ENCODE measurements around the gene RAD50.
A peak's percentile ranks its signal among the peaks of the same experiment; 100 is the strongest.

The RAD50 gene

DNA sequence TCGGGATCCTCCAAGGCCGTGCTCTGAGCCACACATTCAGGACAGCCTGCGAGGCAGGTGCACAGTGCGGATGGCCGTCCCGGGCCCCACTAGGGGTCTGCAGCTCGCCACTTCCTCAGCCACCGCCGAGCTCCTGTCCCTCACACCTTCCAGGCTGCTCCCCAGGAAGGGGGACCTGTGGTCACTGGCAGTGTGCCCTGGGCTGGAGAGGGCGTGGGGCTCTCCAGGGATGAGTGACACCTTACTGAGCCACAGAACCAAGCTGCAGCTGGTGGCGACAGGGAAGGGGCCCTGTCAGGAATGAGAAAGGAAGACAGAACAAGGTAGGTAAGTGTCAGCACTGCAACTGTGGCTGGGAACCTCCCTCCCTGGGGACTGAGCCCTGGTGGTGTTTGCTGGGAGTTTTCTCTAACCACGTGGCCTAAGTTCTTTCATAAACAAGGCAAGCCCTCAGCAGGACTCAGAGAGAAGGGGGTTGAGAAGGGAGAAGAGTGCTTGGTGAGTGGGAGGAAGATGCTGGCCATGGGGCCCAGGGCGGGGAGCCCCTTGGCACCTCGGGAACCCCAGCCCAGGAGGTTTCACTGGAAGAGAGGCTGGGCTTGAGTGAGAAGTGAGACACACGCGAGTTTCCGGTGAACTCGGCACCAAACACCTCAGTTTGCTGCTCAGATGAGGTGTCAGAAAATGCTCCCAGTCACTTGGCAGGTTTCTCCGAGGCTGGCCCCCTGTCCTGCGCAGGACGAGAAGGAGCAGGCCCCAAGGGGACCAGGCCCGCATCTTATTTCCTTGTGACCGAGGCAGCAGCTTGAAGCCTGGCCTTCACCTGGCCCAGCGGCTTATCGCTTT, 106.4 kb downstream of the RAD50 start:
- no peak for DNase-seq

DNA sequence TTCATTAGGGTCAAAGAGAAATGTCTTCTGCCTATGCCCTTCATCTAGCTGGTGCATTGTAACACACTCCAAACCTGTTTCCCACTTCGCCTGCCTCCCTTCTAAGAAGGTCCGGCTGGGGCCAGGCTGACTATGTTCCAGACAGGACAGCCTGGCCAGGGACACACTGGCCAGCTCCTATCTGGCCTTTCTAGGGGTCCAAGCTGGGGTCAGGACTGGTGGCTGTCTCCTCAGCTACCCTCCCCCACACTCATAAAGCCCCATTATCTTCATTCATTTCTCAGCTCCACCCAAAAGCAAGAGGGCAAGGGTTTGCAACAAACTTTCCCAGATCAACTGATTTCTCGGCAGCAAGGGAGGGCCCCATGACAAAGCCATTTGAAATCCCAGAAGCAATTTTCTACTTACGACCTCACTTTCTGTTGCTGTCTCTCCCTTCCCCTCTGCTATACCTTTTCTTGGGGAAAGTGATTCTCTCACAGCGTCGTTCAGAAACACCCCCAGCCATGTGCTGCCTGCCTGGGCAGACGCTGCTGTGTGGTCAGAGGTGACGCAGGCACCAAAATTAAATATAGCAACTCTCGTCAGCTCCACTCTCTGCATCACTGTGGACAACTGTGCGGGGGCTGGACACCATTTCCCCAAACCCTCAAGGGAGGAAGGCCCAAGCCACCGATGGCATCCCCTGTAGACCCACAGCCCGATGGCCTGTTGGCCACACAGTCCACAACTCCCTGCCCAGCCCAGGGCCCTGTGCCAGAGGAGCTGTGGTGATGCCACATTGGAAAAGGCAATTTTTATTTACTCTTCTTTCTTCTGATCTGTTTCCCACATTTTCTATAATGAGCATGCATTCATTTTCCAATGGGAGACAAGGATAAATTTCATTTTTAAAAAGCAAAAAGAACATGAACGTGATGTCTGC, 107.3 kb downstream of the RAD50 start:
- DNase-seq = no peak

DNA sequence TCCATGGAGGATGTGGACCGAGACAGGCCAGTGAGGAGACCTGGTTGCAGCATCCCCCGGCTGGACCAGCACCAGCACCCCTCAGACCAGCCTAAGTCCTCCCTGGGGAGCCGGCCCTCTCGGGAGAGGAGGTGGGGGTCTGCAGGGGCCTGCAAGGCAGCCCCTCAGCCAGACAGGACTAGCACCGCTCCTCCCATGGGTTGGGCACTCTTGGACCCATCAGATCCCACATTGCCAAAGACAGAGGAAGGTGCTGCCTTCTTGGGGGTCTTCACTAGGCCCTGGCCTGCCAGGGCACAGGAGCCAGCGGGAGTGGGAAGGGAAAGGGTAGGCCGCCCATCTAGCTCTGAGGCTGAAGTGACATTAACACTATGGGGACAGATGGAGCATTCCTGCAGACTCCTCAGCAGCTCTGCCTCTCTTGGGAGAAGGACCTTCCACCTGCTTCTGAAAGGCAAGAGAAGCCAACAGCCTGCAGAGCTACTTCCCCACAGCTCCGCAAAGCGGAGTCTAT, 108.0 kb downstream of the RAD50 start:
- no peak for DNase-seq

- DNase-seq = no peak
These were observed 108.8 kb downstream of the RAD50 start for GRCh38 chr5:132665574-132666080.

DNA sequence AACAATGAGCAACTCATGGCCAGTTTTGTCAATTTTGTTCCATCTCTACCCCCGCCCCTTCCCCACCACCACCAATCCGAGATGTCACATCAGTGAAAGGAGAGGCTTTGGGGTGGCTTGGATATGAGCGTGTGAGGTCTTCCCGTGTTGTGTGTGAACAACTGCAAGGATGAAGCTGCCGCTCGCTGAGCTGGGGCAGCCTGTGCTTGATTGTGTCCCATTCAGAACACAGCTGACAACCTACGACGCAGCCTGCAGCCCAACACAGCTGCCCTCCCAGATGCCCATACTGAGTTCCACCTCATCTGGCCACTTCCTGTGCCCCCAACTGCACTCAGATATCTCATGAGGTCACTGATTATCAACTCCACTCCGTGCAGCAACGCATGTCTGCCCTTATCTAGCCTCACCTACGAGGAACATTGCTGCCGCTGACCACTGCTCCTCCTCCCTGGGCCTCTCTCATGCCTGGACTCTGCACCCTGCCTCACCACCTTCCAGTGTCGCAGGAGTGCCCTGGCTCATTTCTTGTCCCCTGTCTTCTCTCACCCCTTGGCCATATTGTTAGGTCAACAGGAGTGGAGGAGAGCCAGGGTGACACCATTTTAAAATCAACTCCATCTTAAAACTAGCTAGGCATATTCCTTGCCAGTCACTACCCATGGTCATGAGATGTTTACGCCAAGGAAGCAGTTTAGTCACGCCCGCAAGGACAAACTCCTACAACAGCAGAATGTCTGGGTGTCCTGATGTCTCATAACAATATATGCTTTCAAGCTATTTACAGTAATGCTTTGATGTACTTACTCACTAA, 109.7 kb downstream of the RAD50 start:
- DNase-seq = no peak

DNA sequence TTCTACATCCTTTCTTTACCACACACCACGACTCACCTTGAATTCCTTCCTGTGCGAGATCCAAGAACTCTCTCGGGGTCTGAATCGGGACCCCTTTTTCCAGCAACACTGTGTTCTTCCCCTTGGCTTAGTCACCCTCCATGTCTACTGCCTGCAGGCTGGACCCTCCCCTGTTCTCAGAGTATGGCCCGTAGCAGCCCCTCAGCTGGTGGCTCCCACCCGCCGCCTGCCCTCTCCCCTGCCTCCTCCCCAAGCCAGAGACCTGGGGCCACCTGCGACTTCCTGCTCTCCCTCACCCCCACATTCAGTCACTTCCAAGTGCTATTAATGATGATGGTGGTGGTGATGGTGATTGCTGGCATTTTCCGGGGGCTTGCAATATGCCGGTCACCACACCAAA, 110.5 kb downstream of the RAD50 start:
- DNase-seq = no peak

DNA sequence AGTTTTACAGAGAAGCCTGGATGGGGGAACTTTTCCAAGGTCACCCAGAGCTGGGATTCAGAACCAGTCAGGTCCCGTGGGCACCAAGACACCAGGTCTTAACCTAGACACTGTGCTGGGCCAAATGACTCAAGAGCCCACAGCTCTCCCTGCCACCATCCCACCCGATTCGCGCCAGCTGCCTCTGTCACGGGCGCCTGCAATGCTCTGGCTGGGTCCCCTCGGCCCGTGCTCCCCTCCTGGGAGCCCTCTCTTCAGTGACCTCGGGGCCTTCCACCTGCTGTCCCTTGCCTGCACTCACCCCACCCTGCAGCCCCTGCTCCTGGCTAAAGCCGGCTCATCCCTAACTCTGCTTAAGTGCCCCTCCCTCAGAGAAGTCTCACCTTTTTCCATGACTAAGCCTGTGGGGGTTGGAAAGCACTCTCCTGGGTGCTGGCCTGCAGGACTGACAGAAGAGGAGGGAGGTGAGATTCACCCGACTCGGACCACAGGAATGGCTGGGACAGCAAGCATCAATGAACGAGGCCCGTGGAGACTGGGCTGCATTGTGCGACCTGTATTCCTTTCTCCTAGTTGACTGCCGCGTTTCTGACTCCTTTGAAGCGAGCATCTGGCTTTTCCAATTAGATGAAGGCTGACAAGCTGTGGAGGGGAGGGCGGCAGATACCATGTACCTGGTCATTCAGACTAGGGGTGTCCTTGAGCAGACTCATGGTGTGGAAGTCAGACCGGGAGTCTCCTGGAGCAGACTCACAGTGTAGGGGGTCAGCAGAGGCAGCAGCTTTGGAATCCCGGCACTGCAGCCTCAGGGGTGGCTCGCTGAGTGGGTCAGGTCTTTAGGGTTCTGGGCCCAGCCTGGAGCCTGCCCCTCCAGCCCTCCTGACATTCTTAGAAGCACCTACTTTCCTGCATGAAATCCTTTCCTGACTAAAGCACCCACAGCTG, 111.3 kb downstream of the RAD50 start:
- no peak for DNase-seq

DNA sequence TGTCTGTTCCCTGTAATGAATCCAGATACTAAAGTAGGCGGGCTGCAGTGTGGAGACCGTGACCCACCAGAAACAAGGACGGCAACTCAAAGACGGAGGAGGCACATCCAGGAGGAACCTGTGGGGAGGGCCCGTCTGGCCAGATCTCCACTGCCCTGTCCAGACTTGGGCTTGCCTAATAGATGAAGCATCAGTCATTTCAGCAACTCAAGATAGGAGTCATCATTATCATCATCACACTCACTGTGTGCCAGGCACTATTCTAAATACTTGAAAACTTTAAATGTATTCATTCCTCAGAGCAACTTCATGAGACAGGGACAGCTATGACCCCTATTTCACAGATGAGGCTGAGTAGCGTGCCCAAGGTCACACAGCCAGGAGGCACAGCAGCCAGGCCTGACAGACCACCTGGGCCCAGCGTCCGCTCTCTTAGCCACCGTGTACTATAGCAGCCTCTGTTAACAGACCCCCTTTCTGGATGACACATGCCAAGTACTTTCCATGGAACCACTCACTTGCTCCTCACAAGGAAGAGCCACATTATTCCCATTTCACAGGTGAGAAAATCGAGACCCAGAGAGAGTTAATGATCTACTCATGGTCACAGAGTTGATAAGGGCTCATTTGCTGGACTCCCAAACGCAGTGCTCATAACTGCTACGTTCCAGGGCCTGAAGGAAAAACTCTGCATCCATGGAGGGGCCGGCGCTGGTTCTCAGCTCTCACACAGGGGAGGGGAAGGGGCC, 112.1 kb downstream of the RAD50 start:
- DNase-seq = no peak

DNA sequence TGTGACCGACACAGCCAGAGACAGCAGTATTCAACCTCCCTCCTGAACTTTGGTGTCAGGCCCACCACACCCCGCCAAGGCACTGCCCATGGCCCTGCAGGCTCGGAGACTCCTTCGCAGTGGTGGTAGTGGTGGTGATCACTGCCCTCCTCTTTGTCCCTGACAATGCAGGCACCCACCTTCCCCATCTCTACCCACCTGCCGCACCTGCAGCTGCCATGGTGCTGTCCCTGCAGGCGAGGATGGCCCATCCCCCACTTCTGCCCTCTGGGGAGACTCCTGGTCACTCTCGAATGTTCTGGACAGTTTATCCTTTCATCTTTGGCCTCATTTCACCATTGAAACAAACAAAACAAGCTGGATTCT, 112.7 kb downstream of the RAD50 start:
- DNase-seq = no peak

DNA sequence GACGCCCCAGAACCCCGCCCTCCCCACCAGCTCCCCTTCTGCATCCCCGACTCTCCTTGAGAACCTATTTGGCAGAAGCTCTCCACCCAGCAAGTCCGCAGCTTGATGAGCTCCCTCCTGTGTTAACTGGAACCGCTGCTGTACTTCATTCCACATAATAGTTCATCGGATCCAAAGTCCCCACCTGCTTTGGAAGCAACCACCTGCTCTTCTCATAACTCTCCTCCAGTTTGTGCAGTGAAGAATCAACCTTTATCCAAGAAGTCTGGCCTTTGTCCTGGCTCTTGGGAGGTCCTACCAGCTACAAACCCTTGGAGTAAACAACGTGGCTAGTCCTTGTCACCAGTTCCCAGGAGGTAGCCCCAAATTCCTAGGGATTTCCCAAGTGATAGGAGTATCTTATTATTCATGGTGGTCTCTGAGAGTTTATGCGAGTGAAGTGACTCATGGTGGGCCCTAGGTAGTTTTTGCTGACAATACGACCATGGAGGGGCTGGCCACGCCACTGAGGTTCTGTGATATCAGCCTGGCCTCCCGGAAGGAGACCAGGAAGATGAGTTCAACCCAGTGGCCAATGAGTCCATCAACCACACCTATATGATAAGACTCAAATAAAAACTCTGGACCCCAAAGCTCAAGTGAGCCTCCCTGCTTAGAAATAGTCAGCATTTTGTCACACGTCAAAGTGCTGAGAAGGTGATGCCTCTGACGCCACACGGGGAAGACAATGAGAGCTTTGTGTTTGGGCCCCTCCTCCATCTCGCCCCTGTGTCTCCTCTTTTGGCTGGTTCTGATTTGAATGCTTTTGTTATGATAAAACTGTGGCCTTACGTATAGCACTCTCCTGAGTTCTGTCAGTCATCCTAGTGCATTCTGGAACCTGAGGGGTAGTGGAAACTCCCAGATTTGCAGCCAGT, 113.4 kb downstream of the RAD50 start:
- no peak for DNase-seq

- no peak for DNase-seq
These were observed 114.2 kb downstream of the RAD50 start for GRCh38 chr5:132671000-132671399.

GRCh38 chr5:132673488-132673887, 116.7 kb downstream of the RAD50 start:
- no peak for DNase-seq

DNA sequence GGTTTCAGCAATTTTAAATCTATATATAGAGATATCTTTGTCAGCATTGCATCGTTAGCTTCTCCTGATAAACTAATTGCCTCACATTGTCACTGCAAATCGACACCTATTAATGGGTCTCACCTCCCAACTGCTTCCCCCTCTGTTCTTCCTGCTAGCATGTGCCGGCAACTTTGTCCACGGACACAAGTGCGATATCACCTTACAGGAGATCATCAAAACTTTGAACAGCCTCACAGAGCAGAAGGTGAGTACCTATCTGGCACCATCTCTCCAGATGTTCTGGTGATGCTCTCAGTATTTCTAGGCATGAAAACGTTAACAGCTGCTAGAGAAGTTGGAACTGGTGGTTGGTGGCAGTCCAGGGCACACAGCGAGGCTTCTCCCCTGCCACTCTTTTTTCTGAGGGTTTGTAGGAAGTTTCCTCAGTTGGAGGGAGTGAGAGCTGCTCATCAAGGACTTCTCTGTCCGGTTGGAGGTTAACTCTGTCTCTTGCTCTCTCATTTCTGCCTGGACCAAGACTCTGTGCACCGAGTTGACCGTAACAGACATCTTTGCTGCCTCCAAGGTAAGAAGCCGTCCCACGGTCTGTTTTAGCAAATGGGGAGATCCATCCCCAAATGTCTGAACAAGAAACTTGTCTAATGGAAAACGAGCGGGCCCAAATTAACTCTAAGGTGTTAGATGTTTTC, 117.3 kb downstream of the RAD50 start, which contains the start of gene IL4:
Gene IL4, plus strand, starts transcription at position 51 of the 692 bp plus-strand sequence. Its CDS starts 62 bp downstream, at position 113.
- DNase-seq = no peak

DNA sequence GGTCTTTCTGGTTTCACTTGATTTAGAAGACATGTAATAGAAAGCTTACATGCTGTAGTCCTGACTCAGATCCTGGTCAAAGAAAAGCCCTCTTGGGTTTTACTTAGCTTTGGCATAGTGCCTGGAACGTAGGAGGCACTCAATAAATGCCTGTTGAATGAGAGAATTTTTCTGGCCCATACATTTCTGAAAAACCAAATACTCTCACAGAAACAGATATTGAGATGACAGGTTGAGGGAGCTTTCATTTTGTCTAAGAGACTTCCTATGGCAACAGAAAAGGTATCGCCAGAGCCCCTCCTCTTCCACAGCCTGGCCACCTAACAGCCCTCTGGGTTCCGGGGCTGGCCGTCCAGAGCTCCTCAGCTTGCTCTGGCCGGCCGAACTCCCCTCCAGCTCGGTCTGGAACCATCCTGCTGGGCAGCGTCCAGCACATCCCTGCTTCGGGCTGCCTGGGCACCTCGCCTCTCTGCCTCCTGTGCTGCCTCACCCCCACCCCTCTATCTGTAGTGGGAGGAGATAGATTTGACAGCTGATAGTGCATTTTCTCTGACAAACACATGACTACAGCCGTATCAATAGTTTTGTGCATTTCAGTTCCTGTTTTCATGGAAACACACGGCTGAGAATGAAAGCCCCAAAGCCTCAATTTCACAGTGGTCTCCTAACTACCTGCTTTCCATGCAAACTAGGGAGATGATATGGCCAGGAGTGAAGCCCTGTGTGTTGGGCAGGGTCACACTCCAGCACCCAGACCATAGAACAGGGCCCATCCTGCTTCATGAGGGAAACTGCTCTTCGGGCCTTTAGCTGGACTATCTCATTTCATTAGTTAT, 118.1 kb downstream of the RAD50 start:
- DNase-seq = peak in 1 of 2 experiments; percentile 11

GRCh38 chr5:132675936-132676689, 119.3 kb downstream of the RAD50 start:
- no peak for DNase-seq

- no peak for DNase-seq
These were observed 120.4 kb downstream of the RAD50 start for GRCh38 chr5:132677191-132677590.
